CD4-positive, alpha-beta T cell treated with Interleukin-4 for 1 hour (primary cell): Measurements from ENCODE around the gene MRNIP.
"Not testable (repeated sequence)": the region's sequence is repeated elsewhere in the genome, so short reads cannot be mapped to it uniquely, and the experiment has no call there.

Experiments
- DNase-seq, 2 donors: peaks; one replicate each; pipeline ENCODE4 v3.0.0-alpha.2; 2020 to 2022

The MRNIP gene

DNA sequence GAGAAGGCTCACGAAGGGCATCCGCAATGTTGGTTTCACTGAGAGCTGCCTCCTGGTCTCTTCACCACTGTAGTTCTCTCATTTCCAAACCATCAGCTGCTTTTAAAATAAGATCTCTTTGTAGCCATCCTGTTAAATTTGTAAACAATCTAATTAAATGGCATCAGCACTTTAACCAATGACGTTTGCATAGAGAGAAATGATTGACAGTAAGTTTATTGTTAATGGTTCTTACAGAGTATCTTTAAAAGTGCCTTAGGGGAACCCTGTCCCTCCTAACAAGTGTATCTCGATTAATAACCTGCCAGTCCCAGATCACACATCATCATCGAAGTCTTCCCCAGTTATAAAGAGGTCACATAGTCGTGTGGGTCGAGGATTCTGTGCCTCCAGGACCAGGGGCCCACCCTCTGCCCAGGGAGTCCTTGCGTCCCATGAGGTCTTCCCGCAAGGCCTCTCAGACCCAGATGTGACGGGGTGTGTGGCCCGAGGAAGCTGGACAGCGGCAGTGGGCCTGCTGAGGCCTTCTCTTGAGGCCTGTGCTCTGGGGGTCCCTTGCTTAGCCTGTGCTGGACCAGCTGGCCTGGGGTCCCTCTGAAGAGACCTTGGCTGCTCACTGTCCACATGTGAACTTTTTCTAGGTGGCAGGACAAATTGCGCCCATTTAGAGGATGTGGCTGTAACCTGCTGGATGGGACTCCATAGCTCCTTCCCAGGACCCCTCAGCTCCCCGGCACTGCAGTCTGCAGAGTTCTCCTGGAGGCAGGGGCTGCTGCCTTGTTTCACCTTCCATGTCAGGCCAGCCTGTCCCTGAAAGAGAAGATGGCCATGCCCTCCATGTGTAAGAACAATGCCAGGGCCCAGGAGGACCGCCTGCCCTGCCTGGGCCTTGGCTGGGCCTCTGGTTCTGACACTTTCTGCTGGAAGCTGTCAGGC, 21.3 kb downstream of the MRNIP start:
- peak in 1 of 2 donors; percentile 18 for DNase-seq

DNA sequence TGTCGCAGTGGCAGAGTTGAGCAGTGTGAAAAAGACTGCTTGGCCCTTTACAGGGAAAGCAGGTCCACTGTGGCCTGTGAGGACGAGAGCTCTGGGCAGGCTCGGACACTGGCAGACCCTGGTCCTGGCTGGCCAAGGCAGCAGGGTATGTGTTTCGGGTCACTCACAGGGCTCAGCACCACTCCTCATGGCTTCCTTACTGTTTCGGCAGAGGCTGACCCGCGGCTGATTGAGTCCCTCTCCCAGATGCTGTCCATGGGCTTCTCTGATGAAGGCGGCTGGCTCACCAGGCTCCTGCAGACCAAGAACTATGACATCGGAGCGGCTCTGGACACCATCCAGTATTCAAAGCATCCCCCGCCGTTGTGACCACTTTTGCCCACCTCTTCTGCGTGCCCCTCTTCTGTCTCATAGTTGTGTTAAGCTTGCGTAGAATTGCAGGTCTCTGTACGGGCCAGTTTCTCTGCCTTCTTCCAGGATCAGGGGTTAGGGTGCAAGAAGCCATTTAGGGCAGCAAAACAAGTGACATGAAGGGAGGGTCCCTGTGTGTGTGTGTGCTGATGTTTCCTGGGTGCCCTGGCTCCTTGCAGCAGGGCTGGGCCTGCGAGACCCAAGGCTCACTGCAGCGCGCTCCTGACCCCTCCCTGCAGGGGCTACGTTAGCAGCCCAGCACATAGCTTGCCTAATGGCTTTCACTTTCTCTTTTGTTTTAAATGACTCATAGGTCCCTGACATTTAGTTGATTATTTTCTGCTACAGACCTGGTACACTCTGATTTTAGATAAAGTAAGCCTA, 22.2 kb downstream of the MRNIP start:
- DNase-seq: peak; percentile 67 to 77

DNA sequence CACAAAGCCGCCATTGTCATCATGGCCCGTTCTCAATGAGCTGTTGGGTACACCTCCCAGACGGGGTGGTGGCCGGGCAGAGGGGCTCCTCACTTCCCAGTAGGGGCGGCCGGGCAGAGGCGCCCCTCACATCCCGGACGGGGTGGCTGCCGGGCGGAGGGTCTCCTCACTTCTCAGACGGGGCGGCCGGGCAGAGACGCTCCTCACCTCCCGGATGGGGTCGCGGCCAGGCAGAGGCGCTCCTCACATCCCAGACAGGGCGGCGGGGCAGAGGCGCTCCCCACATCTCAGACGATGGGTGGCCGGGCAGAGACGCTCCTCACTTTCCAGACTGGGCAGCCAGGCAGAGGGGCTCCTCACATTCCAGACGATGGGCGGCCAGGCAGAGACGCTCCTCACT, 23.7 kb downstream of the MRNIP start:
- DNase-seq: not testable (repeated sequence)

DNA sequence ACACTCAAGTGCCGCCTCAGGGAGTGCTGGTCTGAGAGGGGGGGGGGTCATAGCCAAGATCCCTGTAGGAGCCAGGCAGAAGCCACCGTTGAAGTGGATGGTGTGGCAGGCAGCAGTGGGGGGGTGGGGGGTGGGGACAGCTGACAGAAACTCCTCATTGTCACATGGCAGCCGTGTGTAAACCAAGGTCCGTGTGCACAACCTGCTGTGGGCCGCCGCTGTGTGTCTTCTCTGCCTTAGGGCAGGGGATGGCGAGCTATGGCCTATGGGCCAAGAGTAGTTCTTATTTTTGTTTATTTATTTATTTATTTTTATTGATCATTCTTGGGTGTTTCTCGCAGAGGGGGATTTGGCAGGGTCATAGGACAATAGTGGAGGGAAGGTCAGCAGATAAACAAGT, 24.5 kb downstream of the MRNIP start:
- no peak for DNase-seq

DNA sequence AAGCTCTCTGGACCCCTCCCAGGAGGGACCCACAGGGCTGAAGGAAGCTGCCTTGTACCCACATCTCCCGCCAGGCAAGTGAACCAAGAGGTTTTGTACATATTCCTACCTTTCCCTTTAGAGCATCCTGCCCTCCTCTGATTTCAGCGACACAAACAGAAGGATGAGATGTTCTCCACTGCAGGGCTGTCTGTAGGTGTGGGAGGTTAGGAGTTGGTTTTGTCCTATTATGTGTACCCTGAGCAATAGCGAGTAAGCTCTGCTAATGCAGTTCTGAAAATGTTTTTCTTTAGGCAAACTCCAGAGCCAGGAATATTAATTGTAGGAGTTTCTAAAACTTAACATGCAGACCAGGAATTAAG, 24.9 kb downstream of the MRNIP start:
- DNase-seq: no peak

DNA sequence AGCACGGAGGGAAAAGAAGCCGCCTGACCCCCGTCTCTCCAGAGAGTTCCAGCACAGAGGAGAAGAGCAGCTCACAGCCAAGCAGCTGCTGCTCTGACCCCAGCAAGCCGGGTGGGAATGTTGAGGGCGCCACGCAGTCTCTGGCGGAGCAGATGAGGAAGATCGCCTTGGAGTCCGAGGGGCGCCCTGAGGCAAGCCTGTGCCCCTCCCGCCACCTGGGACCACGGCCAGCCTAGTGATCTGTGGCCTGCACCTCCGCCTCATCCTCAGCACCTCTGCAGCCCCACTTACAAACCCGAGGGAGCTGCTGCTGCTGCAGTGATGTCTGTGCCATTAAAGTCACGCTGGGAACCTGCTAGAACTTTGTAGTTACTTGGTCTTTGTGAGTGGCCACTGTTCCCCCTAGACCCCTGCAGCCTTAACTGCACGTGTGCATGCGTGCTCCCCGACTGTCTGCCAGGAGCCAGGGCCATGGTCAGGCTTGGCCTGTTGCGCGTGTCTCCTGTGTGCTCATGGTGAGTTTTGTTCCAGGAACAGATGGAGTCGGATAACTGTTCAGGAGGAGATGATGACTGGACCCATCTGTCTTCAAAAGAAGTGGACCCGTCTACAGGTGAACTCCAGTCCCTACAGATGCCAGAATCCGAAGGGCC, 25.4 kb downstream of the MRNIP start:
- DNase-seq: no peak

DNA sequence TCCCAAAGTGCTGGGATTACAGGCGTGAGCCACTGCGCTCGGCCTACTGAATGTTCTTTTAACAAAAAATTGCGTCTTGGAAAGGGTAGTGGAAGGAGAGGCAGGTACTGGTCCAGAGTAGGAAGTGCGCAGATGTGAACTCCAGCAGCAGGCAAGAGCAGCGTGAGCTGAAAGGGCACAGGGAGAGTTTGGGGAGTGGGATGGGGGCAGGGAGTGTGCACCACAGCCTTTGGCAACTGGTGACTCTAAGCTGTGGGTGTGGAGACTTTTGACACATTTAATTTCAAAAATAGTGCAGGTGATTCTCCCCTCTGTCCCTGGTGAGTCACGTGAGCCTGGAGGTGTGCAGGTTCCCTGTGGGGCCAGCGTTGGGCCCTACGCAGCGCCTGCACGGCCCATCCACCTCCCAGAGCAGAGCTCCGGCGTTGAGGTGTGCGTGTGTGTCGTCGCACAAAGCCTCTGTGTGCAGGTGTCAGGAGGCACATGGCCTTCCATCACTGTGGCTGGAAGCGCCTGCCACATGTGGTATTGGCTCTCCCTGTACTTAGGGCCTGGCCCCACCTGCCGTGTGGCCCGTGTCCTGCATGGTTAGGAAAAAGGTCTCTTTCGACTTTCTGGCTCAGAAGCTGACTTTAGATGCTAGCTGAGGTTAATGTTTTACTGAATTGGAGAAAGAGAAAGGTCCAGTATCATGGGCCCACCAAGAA, 26.4 kb downstream of the MRNIP start:
- DNase-seq: no peak

DNA sequence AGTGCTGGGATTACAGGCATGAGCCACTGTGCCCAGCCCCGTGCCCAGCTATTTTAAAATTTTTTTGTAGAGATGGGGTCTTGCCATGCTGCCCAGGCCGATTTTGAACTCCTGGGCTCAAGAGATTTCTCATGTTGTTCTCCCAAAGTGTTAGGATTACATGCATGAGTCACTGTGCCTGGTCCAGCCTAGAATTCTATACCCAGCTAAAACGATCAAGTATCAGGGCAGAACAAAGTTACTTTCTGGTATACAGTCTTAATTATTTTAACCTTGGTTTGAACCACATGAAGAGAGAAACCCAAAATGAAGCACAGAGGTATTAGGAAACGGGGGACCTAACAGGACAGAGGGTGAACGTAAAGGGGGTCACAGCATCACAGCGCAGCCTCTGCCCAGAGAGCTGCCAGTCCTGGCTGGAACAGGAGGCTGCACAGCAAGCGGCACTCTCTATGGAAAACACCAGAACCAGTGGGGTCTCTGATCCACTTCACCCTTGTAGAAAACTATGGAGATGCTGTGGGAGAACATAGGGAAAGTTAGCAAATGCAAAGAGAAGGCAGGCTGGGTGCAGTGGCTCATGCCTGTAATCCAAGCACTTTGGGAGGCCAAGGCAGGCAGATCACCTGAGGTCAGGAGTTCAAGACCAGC, 27.7 kb downstream of the MRNIP start:
- no peak for DNase-seq

DNA sequence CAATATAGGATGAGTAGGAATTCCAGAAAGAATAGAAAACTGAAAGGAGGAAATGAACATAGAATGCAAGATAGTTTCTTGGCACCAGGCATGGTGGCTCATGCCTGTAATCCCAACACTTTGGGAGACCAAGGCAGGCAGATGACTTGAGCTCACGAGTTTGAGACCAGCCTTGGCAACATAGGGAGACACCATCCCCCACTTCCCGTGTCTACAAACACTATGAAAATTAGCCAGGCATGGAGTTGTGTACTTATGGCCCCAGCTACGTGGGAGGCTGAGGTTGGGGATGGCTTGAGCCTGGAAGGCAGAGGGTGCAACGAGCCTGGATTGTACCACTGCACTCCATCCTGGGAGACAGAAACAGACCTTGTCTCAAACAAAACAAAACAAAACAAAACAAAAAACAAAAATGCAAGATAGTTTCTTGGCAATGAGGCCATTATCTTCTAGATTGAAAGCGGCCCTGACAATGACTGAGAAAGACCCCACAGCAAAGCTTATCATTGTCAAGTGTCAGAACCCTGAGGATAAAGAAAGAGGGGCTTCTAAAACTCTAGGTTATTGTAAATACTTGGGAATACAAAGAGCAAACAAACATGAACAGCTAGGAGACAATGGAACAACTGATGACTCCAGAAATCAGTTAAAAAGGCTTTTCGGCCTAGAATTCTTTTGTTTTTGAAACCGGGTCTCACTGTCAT, 28.7 kb downstream of the MRNIP start:
- DNase-seq: no peak

DNA sequence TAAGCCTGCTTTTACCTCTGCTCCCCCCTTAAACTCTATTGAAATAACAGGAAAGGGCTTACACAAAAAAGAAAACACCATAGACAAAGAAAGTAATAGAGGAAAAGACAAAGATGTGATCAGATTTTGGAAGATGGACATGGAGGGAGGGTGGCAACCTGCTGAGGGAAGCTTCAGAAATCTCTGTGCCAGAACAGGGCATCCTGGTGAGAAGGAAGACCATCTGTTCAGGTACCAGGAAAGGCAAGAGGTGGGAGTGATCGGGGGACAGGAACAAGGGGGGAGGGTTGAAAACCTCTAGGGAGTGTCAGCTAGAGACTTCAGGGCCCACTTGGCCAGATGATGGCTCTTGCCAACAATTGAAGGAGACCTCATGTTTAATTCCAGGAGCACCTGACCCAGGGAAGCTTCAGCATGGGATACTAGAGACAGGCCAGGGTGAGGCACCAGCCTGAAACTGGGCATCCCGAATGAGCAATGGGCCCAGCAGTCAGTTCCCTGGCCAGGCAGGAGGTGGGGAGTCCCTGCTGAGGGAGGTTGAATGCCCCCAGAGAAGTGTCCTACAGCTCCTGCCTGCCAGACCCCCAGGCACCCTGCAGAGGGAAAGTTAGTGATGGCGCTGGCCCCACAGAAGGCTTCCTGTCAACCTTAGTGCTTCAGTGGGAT, 29.7 kb downstream of the MRNIP start:
- DNase-seq: no peak

DNA sequence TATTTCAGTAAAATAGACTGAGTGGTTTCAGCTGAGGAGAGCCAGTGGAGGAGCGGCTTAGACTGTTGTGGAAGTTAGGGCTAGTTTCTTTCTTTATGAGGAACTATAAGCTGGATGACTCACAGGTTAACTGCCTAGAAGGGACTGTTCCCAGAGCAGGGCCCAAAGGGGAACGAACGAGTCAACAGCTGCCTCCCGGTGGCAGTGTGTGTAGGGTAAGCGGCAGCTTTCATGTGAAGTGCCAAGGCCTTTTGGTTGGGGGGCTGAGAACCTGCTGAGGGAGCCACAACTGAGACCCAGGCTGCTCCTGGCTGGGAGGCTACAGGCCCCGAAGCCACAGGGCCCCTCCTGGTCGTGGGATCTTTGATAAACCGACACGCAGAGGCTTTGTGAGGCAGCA, 30.9 kb downstream of the MRNIP start:
- peak; percentile 25 to 58 for DNase-seq

DNA sequence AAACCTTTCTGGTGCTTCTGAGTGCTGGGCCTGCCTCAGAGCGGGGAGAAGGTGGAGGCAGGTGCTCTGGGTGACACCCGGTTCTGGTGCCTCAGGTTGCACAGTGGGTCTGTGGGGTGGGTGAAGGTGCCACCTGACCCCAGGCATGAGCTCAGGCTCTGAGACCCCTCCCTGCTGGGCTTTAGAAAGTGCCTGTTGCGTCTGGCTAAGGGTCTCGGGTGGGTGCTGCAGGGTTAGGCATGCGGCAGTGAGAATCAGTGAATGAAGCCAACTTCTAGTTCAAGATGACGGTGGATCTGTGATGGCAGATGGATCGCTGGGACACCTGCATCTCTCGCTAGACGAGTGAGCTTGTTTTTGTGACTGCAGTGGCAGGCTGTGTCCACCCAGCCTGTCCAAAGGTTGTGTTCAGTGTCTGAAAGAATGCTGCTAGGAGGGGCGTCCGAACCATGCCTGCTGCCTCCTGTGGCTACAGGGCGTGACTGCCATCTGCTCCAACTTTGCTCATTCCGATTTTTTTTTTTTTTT, 32.9 kb downstream of the MRNIP start:
- peak in 1 of 2 donors; percentile 5 for DNase-seq

DNA sequence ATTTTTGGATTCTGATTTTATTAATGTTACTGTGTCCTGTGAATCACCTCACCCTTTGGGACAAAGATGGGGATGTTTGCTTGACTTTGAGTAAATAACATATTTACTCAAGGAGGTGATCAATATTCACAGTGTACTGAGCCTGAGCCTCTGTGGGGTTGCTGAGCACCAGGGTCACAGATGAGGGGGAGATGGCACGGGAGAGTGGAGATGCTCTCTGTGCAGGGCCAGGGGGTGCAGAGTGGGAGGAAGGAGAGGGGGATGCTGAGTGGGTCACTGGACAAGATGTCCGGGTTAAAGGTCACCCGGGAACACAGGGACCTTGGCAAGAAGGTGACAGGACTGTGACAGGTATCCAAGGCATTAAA, 33.9 kb downstream of the MRNIP start:
- no peak for DNase-seq

DNA sequence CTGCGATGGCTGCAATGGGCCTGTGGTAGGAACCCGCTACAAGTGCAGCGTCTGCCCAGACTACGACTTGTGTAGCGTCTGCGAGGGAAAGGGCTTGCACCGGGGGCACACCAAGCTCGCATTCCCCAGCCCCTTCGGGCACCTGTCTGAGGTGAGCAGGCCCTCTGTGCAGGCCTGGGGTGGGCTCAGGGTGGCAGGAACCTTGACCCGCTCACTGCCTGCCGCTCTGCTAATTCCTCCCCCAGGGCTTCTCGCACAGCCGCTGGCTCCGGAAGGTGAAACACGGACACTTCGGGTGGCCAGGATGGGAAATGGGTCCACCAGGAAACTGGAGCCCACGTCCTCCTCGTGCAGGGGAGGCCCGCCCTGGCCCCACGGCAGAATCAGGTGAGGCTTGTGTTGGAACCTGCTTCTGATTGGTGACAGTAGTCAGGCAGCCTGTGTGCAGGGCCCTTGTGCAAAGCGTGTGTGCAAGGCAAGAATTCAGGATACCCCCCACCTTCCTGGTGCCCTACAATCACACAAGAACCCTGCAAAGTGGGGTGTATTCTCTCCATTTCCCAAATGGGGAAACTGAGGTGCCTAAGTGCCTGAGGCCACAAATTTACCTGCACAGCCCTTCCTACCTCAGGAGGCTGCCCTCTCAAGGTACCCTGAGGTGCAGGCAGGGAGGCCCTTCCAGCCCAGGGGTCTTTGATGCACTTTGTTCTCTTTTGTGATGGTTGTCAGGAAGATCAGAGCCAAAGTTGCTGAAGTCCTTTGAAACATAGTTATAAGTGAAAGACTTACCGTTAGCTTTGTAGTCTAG, 34.5 kb downstream of the MRNIP start:
- no peak for DNase-seq

DNA sequence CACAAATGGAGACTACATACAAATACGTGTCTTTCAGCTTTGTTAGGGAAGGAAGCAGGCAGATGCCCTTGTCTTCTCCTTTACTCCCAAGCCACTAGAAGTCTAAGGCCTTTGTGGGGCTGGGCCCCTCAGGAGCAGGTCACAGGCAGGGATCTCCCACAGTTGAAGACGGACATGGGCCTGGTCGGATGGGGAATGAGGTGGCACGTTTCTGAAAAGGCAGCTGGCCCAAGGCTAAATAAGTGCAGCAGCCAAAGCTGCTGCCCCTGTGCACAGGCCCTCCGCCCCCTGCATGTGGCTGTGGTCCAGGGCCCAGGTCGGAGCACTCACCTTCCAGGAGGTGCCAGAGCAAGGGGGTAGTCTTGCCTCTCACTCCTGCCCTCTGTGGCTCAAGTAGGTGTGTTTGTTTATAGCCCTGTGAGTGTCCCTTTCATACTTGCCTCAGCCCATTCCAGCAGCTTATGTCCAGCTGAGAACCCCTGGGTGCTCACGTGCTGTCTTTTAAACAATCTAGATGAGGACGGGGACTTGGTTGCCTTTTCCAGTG, 36.1 kb downstream of the MRNIP start:
- no peak for DNase-seq

DNA sequence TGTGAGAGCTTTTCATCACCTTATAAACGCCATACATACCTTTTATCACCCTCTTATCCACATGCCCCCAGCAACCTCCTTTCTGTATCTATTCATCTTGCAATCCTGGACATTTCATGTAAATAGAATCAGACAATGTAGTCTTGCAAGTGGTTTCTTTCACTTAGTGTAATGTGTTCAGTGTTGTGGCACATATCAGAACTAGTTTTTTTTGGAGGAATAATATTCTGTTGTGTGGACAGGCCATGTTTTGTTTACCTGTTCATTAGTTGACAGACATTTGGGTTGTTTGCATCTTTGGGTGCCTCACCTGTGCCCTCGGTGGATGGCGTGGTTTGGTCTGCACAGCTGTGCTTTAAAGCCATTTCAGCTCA, 36.6 kb downstream of the MRNIP start:
- DNase-seq: no peak

DNA sequence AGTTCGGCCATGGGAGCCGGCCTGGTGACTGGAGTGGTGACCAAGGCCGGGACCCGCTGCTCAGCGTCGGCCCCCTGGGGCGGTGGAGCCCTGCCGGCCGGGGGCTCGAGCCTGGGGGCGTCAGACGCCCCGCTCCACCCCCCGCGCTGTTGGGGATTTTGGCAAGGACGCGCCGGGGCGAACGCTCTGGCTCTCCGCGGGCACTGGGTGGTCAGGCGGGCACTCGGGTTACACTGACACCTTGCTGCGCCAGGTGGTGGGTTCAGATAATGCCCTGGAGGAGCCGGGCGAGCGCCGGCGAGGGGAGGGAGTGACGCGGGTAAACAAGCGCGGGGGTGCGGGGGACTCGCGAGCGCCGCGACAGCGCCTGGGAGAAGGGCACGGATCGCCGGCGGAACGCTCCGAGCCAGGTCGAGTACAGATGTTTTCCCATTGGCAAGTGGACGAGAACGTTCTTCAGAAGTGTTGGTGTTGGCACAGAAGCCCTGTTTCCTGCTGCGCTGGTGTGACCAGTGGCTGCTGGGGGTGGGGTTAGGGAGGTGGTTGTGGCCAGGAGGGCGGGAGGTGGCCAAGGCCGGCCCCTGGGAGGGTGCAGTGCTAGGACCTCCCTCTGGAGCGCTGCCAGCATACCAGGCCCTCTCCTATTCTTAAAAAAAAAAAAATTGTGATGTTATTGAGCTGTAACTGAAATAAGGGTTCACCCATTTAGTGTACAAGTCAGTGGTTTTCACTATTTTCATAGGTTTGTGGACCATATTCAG, 37.1 kb downstream of the MRNIP start:
- peak; percentile 91 to 93 for DNase-seq

DNA sequence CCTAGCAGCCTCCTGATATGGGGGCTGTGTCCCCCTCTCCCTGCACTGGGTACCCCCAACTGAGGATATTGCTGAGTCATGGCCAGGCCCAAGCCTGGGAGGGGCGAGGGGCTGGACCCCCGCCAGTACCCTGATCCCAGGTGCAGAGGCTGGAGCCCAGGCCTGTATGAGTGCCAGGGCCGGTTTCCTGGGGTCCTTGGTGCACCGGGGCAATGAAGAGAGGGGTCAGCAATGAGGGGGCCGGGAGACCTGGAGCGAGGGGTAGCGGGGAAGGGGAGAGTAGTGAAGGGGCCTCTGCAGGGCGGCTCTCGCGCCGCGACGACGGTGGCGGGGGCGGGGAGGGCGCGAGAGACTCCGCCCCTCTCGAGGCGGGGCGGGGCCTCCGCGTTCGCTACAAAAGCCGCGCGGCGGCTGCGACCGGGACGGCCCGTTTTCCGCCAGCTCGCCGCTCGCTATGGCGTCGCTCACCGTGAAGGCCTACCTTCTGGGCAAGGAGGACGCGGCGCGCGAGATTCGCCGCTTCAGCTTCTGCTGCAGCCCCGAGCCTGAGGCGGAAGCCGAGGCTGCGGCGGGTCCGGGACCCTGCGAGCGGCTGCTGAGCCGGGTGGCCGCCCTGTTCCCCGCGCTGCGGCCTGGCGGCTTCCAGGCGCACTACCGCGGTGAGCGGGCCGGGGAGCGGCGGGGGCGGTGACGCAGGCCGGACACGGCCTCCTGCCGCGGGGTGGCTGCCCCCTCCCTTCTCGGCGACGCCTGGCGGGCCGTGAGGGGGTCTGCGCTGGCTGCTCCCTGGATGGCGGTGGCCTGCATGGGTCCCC, 37.9 kb downstream of the MRNIP start, which contains the start of gene SQSTM1:
SQSTM1 (plus strand) TSS at position 423 of the 815 bp plus-strand sequence; CDS start at position 455, 32 bp downstream.
- DNase-seq: peak; percentile 84 to 86
